GM23338 (cell line): ENCODE data around the gene HOXA1. TPM values are rescaled to one million over a fixed set of nuclear protein-coding genes. Genes with fewer than 3 reads are reported as not detected.

Source experiments
- ATAC-seq: fragments of 200-7000 bp; cut with Tn5 transposase; 3 replicates; pipeline ENCODE4 v1.9.1; 2020
- DNase-seq: peaks from one replicate; pipeline ENCODE4 v3.0.0-alpha.2; 2015; ENCODE audit warnings: low spot score
- H2AFZ ChIP-seq: fragments of 200-600 bp; sonication (generic); 2 replicates; pipeline ENCODE4 v1.8.0; 2016; ENCODE audit warnings: antibody characterized with exemption, mild to moderate bottlenecking, moderate library complexity
- H3F3A ChIP-seq: fragments of 200-600 bp; sonication (generic); replicated peaks from 2 replicates; pipeline ENCODE4 v1.8.0; 2017; ENCODE audit warnings: antibody characterized with exemption, mixed run types, low read depth
- H3K27ac ChIP-seq: fragments of 200-600 bp; sonication (generic); 2 replicates; pipeline ENCODE4 v1.6.1; 2016; ENCODE audit warnings: low read depth
- H3K27me3 ChIP-seq: fragments of 200-600 bp; sonication (generic); 2 replicates; pipeline ENCODE4 v1.8.0; 2016; ENCODE audit warnings: mild to moderate bottlenecking, mixed run types, moderate library complexity; ENCODE audit not compliant: insufficient read depth
- H3K36me3 ChIP-seq: fragments of 200-600 bp; sonication (generic); 2 replicates; pipeline ENCODE4 v1.8.0; 2016; ENCODE audit warnings: mild to moderate bottlenecking; ENCODE audit not compliant: insufficient read depth
- H3K4me1 ChIP-seq: fragments of 200-600 bp; sonication (generic); 2 replicates; pipeline ENCODE4 v1.8.0; 2016; ENCODE audit warnings: mild to moderate bottlenecking, moderate library complexity; ENCODE audit not compliant: insufficient read depth
- H3K4me2 ChIP-seq: fragments of 200-600 bp; sonication (generic); 2 replicates; pipeline ENCODE4 v1.7.1; 2017; ENCODE audit warnings: mixed run types
- H3K4me3 ChIP-seq: fragments of 200-600 bp; sonication (generic); 2 replicates; pipeline ENCODE4 v1.6.1; 2016; ENCODE audit warnings: mixed run types
- H3K79me2 ChIP-seq: fragments of 200-600 bp; sonication (generic); replicated peaks from 2 replicates; pipeline ENCODE4 v1.8.0; 2017; ENCODE audit warnings: mild to moderate bottlenecking; ENCODE audit not compliant: insufficient read depth
- H3K9me2 ChIP-seq: fragments of 200-600 bp; sonication (generic); 2 replicates; pipeline ENCODE4 v1.8.0; 2017; ENCODE audit not compliant: insufficient read depth
- H4K20me1 ChIP-seq: fragments of 200-600 bp; sonication (generic); replicated peaks from 2 replicates; pipeline ENCODE4 v1.8.0; 2017; ENCODE audit warnings: mild to moderate bottlenecking; ENCODE audit not compliant: insufficient read depth
- H3K27ac Mint-ChIP-seq: 2 replicates; pipeline ENCODE4 v1.8.0; 2020; ENCODE audit warnings: inconsistent platforms, mild to moderate bottlenecking, moderate library complexity, mixed read lengths
- H3K27me3 Mint-ChIP-seq: 3 replicates; pipeline ENCODE4 v1.8.0; 2022; ENCODE audit warnings: low read depth, mild to moderate bottlenecking, moderate library complexity, mixed read lengths, inconsistent platforms; ENCODE audit not compliant: insufficient read depth, poor library complexity
- H3K36me3 Mint-ChIP-seq: 3 replicates; pipeline ENCODE4 v1.8.0; 2021; ENCODE audit warnings: low read depth, mild to moderate bottlenecking, inconsistent platforms, moderate library complexity, mixed read lengths
- H3K4me1 Mint-ChIP-seq: 3 replicates; pipeline ENCODE4 v1.8.0; 2020; ENCODE audit warnings: mild to moderate bottlenecking, inconsistent platforms, mixed read lengths
- H3K4me3 Mint-ChIP-seq: 3 replicates; pipeline ENCODE4 v1.8.0; 2021; ENCODE audit warnings: moderate library complexity, mild to moderate bottlenecking, inconsistent platforms, mixed read lengths
- H3K9me3 Mint-ChIP-seq: 3 replicates; pipeline ENCODE4 v1.8.0; 2020; ENCODE audit warnings: moderate library complexity, mild to moderate bottlenecking, inconsistent platforms, mixed read lengths
- CREB1 ChIP-seq: fragments of 250-450 bp; sonication (Bioruptor Pico); IDR thresholded peaks from 2 replicates; pipeline ENCODE4 v1.5.0; 2020; ENCODE audit warnings: low read depth, mild to moderate bottlenecking, moderate library complexity
- EZH2 ChIP-seq: fragments of 200-600 bp; sonication (generic); IDR thresholded peaks from one replicate; pipeline ENCODE4 v1.8.0; 2017; ENCODE audit warnings: antibody characterized with exemption, mild to moderate bottlenecking, low read depth; ENCODE audit not compliant: unreplicated experiment
- EZH2phosphoT487 ChIP-seq: fragments of 200-600 bp; sonication (generic); IDR thresholded peaks from one replicate; pipeline ENCODE4 v1.8.1; 2018; ENCODE audit warnings: antibody characterized with exemption; ENCODE audit not compliant: unreplicated experiment
- JUNB ChIP-seq: IDR thresholded peaks from one replicate; pipeline ENCODE4 v1.6.1; 2016; ENCODE audit warnings: antibody characterized with exemption; ENCODE audit not compliant: unreplicated experiment
- NANOG ChIP-seq: IDR thresholded peaks from 2 replicates; pipeline ENCODE4 v1.6.1; 2016; ENCODE audit warnings: antibody characterized with exemption, borderline replicate concordance
- POLR2AphosphoS5 ChIP-seq: IDR thresholded peaks from 2 replicates; pipeline ENCODE4 v1.6.1; 2016; ENCODE audit warnings: antibody characterized with exemption, low read depth
- ZNF114 ChIP-seq: fragments of 250-450 bp; sonication (Bioruptor Pico); IDR thresholded peaks from 2 replicates; pipeline ENCODE4 v1.5.0; 2020; ENCODE audit warnings: mild to moderate bottlenecking, moderate library complexity
- polyA plus RNA-seq: library from polyadenylated mRNA; unstranded; fragments of >200 nt; fragmentation: Nextera tagmentation; extraction: Ambion mirVana; gene quantifications from 2 replicates; pipeline ENCODE4 v1.2.1, GENCODE V29; 2016
- total RNA-seq: library from RNA; depleted of rRNA; stranded (reverse); fragments of >200 nt; shearing (Covaris generic); gene quantifications from 2 replicates; pipeline ENCODE4 v1.2.3, GENCODE V29; 2014
- TF ChIP-seq, protein P1 (sequence below): IDR thresholded peaks from 2 replicates; pipeline ENCODE4 v1.6.1; 2016; ENCODE audit warnings: antibody characterized with exemption

HOXA1 gene
- total and polyA plus RNA-seq, 2 experiments from 2014 or later, result not detected

DNA sequence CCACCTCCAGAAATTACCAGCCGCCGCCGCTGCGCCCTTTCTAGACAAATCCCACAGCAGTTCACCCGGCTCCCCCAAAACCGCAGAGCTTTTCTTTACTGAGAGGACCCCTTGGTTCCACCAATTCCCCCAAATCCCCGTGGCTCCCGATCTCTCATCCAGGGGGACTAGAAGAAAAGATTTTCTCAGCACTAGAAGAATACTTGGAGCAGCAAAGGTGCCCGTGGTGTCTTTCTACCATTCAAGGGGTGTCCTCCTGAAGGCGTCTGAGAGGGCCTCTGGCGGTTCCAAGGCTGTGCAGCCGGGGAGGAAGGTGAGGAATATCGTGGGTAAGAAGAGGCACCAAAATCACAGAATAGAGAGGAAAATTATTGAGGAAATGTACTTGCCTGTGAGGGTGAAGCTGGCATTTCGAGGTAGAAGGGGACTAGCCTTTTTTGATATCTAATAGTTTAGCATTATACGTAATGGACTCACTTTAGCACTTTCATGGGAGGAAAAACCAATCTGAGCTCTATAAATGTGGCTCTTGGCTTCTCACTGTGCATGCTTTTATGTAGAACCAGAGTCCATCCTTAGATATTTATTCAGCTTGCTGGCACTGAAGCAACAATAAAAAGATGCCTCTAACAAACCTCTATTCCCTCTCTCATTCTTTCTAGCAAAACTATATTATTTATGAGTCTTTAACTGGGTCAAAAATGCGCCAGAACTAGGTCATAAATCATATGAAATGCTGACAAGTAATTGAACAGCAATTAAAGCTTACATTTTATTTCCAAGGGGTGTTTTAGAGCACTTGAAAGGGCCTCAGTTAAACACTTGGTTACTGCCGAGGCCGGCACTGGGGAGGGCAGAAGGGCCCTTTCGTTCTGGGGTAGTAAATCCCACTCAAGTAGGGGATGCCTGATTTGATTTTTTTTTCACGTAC is 20.5 kb upstream of the HOXA1 start:
- no peaks in the 10 kb centered on the region for H3K36me3 ChIP-seq
- no peak for TF ChIP-seq POLR2AphosphoS5
- TF ChIP-seq NANOG, result no peak
- TF ChIP-seq EZH2, result peak; percentile 98
- no peak for TF ChIP-seq ZNF114 (CRISPR knock-in tag)
- no peak for TF ChIP-seq CREB1 (CRISPR knock-in tag)
- peaks cover 48% of the 10 kb centered on the region for H3F3A ChIP-seq
- H3K27ac ChIP-seq, result no peak overlapping the region
- H3K4me1 Mint-ChIP-seq, result peaks cover 9% of the 10 kb centered on the region
- H3K27ac Mint-ChIP-seq, result no peak overlapping the region
- H3K4me3 Mint-ChIP-seq, result no peak overlapping the region
- no peak overlapping the region for H3K4me3 ChIP-seq
- H2AFZ ChIP-seq, result no peak overlapping the region
- no peak for DNase-seq
- H3K27me3 Mint-ChIP-seq, result peaks cover 95% of the 10 kb centered on the region
- H3K79me2 ChIP-seq, result no peaks in the 10 kb centered on the region
- no peak for ATAC-seq
- H3K9me2 ChIP-seq, result no peaks in the 10 kb centered on the region
- no peaks in the 10 kb centered on the region for H3K36me3 Mint-ChIP-seq
- peaks cover 8% of the 10 kb centered on the region; the same call in 2 of the 3 replicates for H3K9me3 Mint-ChIP-seq
- peaks cover 67% of the 10 kb centered on the region for H4K20me1 ChIP-seq
- H3K27me3 ChIP-seq, result peaks cover 97% of the 10 kb centered on the region
- no peak overlapping the region for H3K4me2 ChIP-seq
- H3K4me1 ChIP-seq, result peaks cover 31% of the 10 kb centered on the region

DNA sequence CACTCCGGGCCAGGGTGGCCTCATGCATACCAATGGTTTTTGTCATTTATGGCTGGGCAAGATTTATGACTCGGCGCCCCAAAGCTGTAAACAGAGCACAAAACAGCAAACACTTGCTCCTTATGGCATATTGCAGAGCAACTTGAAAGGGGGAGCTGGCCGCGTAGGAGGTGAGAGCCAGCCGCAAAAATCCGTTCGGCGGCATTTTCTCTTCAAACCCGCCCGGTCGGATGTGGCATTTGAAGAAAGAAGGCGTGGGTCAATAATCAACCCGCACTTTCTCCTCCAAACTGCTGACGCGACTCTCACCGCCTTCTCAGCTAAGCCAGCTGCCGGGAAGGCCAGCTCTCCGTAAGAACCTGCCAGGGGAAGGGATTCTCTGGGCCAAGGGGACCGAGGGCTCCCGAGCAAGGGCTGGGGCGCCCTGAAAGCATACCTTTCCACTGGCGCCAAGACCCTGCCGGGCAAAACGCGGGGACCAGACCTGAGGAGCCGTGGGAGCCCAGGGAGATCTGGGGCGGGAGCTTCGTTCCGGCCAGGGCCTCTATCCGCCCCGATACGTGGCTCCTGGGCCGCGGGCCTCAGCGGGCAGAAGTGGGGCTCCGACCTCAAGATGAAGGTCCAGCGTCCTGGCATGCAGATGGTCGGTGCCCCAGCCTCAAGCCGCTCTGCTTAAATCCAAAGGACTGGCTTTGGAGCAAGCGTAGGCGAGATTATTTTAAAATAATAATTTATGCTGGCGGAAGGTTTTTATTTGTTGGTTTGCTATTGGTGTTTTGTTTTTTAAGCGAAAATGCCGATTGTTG is 19.6 kb upstream of the HOXA1 start:
- Mint-ChIP-seq H3K4me3 (no peak overlapping the region), H3K27me3 (peaks cover 95% of the 10 kb centered on the region), H3K4me1 (peaks cover 13% of the 10 kb centered on the region), H3K9me3 (peaks cover 12% of the 10 kb centered on the region; the same call in 2 of the 3 replicates), H3K27ac (no peak overlapping the region), H3K36me3 (no peaks in the 10 kb centered on the region)
- 0 out of 2 replicates have a peak overlapping the region, but pooled peaks have one; percentile 26 for H3K4me3 ChIP-seq
- 0 out of 2 replicates have a peak overlapping the region, but pooled peaks have one; percentile 36 for H3K4me2 ChIP-seq
- H3F3A ChIP-seq, result peaks cover 46% of the 10 kb centered on the region
- no peak overlapping the region for H2AFZ ChIP-seq
- TF ChIP-seq EZH2phosphoT487, result peak; percentile 93
- no peak for TF ChIP-seq ZNF114 (CRISPR knock-in tag)
- no peak for TF ChIP-seq JUNB
- TF ChIP-seq, protein P1, sequence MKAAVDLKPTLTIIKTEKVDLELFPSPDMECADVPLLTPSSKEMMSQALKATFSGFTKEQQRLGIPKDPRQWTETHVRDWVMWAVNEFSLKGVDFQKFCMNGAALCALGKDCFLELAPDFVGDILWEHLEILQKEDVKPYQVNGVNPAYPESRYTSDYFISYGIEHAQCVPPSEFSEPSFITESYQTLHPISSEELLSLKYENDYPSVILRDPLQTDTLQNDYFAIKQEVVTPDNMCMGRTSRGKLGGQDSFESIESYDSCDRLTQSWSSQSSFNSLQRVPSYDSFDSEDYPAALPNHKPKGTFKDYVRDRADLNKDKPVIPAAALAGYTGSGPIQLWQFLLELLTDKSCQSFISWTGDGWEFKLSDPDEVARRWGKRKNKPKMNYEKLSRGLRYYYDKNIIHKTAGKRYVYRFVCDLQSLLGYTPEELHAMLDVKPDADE, result no peak
- peak; percentile 97 for TF ChIP-seq EZH2
- peaks cover 67% of the 10 kb centered on the region for H4K20me1 ChIP-seq
- no peaks in the 10 kb centered on the region for H3K79me2 ChIP-seq
- no peaks in the 10 kb centered on the region for H3K9me2 ChIP-seq
- H3K27me3 ChIP-seq, result peaks cover 97% of the 10 kb centered on the region
- H3K4me1 ChIP-seq, result peaks cover 31% of the 10 kb centered on the region
- DNase-seq, result peak; percentile 63
- no peak overlapping the region for H3K27ac ChIP-seq
- no peaks in the 10 kb centered on the region for H3K36me3 ChIP-seq
- peak; percentile 9 for ATAC-seq
